BE2C (cell line): ENCODE measurements around the gene VWA5B1.

Experiments used
- DNase-seq: peaks from one replicate; pipeline ENCODE4 v3.0.0-alpha.2; 2020
- H3K27me3 ChIP-seq: fragments of 250-450 bp; sonication (Bioruptor Pico); 2 replicates; pipeline ENCODE4 v1.5.1; 2020; ENCODE audit warnings: mild to moderate bottlenecking
- H3K36me3 ChIP-seq: fragments of 250-450 bp; sonication (Bioruptor Pico); 2 replicates; pipeline ENCODE4 v1.5.1; 2020; ENCODE audit warnings: mild to moderate bottlenecking
- H3K4me1 ChIP-seq: fragments of 250-450 bp; sonication (Bioruptor Pico); 2 replicates; pipeline ENCODE4 v1.5.1; 2020
- H3K4me3 ChIP-seq: 2 replicates; pipeline ENCODE4 v1.5.1; 2011; ENCODE audit warnings: low read depth, low read length
- H3K9me3 ChIP-seq: fragments of 250-450 bp; sonication (Bioruptor Pico); 2 replicates; pipeline ENCODE4 v1.5.1; 2020
- TF ChIP-seq, protein P1 (sequence below): IDR thresholded peaks from 2 replicates; pipeline ENCODE4 v1.5.1; 2012; ENCODE audit warnings: mild to moderate bottlenecking, low read depth, low read length

Gene VWA5B1

DNA sequence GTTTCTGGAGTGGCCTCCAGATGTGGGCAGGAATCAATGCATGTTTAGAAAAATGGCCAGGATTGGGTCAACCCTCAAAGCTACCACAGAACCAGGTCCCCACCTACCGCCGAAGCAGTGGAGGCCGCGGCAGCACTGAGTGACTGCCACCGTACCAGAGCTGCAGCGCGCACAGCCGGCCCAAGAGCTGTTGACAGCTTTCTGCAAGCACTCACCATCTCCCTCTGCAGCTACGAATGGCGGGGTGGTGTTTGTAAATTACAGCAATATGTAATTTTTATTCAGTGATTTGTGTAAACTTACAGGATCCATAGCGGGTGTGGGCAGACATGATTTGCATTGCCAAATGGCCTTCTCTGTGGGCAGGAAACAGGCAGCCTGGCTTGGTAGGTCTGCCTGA is 98.9 kb downstream of the VWA5B1 start:
- H3K36me3 ChIP-seq, result no peaks in the 10 kb centered on the region
- no peaks in the 10 kb centered on the region for H3K9me3 ChIP-seq
- no peak overlapping the region for H3K4me3 ChIP-seq
- H3K27me3 ChIP-seq, result no peaks in the 10 kb centered on the region
- TF ChIP-seq, protein P1, sequence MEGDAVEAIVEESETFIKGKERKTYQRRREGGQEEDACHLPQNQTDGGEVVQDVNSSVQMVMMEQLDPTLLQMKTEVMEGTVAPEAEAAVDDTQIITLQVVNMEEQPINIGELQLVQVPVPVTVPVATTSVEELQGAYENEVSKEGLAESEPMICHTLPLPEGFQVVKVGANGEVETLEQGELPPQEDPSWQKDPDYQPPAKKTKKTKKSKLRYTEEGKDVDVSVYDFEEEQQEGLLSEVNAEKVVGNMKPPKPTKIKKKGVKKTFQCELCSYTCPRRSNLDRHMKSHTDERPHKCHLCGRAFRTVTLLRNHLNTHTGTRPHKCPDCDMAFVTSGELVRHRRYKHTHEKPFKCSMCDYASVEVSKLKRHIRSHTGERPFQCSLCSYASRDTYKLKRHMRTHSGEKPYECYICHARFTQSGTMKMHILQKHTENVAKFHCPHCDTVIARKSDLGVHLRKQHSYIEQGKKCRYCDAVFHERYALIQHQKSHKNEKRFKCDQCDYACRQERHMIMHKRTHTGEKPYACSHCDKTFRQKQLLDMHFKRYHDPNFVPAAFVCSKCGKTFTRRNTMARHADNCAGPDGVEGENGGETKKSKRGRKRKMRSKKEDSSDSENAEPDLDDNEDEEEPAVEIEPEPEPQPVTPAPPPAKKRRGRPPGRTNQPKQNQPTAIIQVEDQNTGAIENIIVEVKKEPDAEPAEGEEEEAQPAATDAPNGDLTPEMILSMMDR, result no peak
- no peaks in the 10 kb centered on the region for H3K4me1 ChIP-seq
- no peak for DNase-seq

DNA sequence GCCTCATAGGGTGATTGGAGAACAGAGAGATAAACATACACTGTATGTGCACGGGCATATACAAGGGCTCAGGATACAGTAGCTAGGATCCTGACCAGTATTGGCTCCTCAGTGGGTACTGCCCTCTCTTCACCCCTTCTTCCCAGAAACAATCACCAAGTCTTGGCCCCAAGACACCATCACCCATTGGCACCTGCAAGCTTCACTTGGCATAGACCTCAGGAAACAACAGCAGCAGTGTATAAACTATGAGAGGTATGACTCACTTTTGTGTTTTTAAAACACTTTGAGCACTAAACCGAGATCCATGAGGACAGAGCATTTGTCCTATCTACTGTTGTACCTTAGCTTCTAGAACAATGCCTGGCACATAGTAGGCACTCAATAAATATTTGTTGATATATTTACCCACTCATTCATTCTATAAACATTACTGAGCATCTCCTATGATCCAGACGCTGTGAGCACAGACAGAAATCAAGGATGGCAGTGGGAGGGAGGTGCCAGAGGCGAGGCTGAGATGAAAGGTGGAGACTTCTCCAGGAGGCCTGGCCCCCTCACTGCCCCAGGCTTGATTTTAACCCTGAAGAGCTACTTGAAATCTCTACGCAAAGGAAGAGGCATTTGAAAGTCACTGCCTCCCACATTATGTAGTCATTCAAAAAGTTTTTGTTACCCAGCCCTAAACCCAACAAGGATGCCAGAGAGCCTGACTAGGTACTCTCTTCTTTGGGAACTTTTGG is 100.1 kb downstream of the VWA5B1 start:
- no peak for DNase-seq
- Histone ChIP-seq H3K4me3 (no peak overlapping the region), H3K4me1 (no peaks in the 10 kb centered on the region), H3K27me3 (no peaks in the 10 kb centered on the region), H3K36me3 (no peaks in the 10 kb centered on the region), H3K9me3 (no peaks in the 10 kb centered on the region)
- TF ChIP-seq, protein P1, result no peak

DNA sequence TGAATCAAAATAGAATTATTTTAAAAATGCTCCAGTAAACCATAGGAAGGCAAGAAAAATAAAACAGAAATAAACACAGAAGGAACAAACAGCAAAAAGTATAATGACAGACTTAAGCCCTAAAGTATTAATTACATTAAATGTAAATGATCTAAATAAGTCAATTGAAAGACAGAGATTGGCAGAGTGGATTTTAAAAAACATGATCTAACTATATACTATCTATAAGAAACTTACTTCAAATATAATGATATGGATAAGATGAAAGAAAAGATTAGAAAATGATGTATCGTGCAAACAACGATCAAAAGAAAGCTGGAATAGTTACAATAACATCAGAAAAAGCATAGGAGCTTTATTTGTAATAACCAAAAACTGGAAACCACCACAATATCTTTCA is 104.6 kb downstream of the VWA5B1 start:
- Histone ChIP-seq H3K27me3 (no peaks in the 10 kb centered on the region), H3K36me3 (no peaks in the 10 kb centered on the region), H3K9me3 (no peaks in the 10 kb centered on the region), H3K4me1 (no peaks in the 10 kb centered on the region), H3K4me3 (no peak overlapping the region)
- no peak for DNase-seq
- TF ChIP-seq, protein P1, result no peak

DNA sequence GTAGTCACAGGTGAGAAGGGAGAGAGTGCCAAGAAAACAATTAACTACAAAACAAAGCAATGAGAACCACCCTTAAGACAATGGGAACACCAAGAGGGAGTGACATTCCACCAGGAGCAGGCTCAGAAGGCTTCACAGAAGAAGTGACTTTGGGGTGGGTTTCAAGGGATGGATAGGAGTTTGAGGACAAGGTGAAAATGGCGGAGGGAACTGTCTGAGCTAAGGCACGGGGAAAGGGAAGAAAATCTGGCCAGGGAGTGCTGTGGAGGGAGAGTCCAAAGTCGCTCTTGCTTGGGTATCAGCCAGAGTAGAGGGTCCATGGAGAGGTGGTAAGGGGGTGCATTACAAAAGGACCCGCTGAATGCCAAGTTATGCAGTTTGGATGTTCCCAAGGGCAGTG is 108.1 kb downstream of the VWA5B1 start:
- Histone ChIP-seq H3K4me1 (no peaks in the 10 kb centered on the region), H3K9me3 (no peaks in the 10 kb centered on the region), H3K4me3 (no peak overlapping the region), H3K36me3 (no peaks in the 10 kb centered on the region), H3K27me3 (no peaks in the 10 kb centered on the region)
- no peak for DNase-seq
- TF ChIP-seq, protein P1, result no peak

DNA sequence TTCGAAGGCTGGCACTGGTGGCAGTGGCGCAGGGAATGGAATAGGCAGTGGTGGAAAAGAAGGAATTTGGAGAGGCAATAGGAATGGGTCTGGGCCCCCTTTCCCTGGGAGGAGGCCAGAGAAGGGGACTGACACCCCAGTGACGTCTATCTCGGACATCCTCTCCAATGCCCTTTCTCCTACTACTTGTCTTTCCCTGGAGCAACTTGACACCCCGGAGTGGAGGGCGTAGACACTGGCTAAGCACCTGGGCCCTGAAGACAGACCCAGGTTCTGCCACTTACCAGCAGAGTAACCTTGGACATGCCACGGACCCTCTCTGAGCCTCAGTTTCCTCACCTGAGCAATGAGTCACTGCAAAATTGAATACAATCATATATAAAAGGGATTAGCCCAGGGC is 108.5 kb downstream of the VWA5B1 start:
- Histone ChIP-seq H3K27me3 (no peaks in the 10 kb centered on the region), H3K9me3 (no peaks in the 10 kb centered on the region), H3K4me1 (no peaks in the 10 kb centered on the region), H3K36me3 (no peaks in the 10 kb centered on the region), H3K4me3 (no peak overlapping the region)
- TF ChIP-seq, protein P1, result no peak
- no peak for DNase-seq

DNA sequence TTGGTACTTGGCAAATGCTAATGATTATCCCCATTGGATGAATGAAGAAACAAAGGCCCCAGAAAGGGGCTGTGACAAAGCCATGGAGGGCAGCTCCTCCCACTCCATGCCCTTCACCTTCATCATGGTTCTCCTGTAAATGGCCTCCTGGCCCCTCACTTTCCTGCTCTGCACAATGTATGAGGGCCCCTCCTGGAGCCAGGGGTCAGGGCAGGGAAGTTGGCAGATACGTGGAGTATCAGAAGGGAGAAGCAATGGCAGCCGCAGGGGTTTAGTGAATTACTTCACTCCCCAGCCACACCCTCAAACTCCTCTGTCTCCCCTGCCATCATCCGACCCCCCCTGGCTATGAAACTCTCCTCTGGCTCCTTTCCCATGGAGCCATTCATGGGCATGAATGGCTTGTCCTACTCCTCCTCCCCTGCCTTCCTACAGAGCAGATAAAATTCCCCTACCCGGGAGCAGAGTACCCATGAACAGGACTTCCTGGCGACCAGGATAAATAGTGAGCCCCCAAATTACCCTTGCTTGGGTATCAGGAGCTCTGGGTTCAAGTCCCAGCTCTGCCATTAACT is 109.0 kb downstream of the VWA5B1 start:
- TF ChIP-seq, protein P1, result no peak
- Histone ChIP-seq H3K4me3 (no peak overlapping the region), H3K27me3 (no peaks in the 10 kb centered on the region), H3K9me3 (no peaks in the 10 kb centered on the region), H3K4me1 (no peaks in the 10 kb centered on the region), H3K36me3 (no peaks in the 10 kb centered on the region)
- no peak for DNase-seq
